WTC11 (cell line): Measurements from ENCODE around the gene FAM89B.

Source experiments
- ATF2 ChIP-seq: sonication (generic); formaldehyde crosslinking; IDR thresholded peaks from 2 replicates; pipeline ENCODE4 v1.8.1; 2022; ENCODE audit warnings: low read depth, missing genetic modification reagents, borderline replicate concordance
- CREM ChIP-seq: sonication (generic); formaldehyde crosslinking; IDR thresholded peaks from 2 replicates; pipeline ENCODE4 v1.8.1; 2022; ENCODE audit warnings: mild to moderate bottlenecking, missing genetic modification reagents, moderate library complexity
- CTCF ChIP-seq: fragments of 200-600 bp; IDR thresholded peaks from 2 replicates; pipeline ENCODE4 v1.8.0; 2022; ENCODE audit warnings: antibody characterized with exemption
- ELF4 ChIP-seq: sonication (generic); formaldehyde crosslinking; IDR thresholded peaks from 2 replicates; pipeline ENCODE4 v1.8.1; 2022; ENCODE audit warnings: low read depth, mild to moderate bottlenecking, moderate library complexity, missing genetic modification reagents
- GRHL2 ChIP-seq: fragments of 250-450 bp; sonication (Bioruptor Pico); IDR thresholded peaks from 2 replicates; pipeline ENCODE4 v1.8.0; 2022; ENCODE audit warnings: mild to moderate bottlenecking, moderate library complexity; ENCODE audit not compliant: insufficient replicate concordance, severe bottlenecking
- KAT7 ChIP-seq: sonication (generic); formaldehyde crosslinking; IDR thresholded peaks from 2 replicates; pipeline ENCODE4 v1.8.1; 2023; ENCODE audit warnings: missing genetic modification reagents, mild to moderate bottlenecking, borderline replicate concordance
- NFATC4 ChIP-seq: fragments of 250-450 bp; sonication (Bioruptor Pico); IDR thresholded peaks from 2 replicates; pipeline ENCODE4 v1.9.0; 2021; ENCODE audit warnings: mild to moderate bottlenecking
- NR2C2 ChIP-seq: sonication (generic); formaldehyde crosslinking; IDR thresholded peaks from 2 replicates; pipeline ENCODE4 v1.8.0; 2022; ENCODE audit warnings: mild to moderate bottlenecking, missing genetic modification reagents
- SMAD4 ChIP-seq: sonication (generic); formaldehyde crosslinking; IDR thresholded peaks from 2 replicates; pipeline ENCODE4 v1.8.0; 2022; ENCODE audit warnings: mild to moderate bottlenecking, missing genetic modification reagents
- SP1 ChIP-seq: sonication (generic); formaldehyde crosslinking; conservative IDR thresholded peaks from 2 replicates; pipeline ENCODE4 v1.8.1; 2022; ENCODE audit warnings: missing genetic modification reagents
- TF ChIP-seq, protein P1 (sequence below): sonication (generic); formaldehyde crosslinking; IDR thresholded peaks from 2 replicates; pipeline ENCODE4 v1.8.0; 2022; ENCODE audit warnings: mild to moderate bottlenecking, missing genetic modification reagents
- TF ChIP-seq, protein P2 (sequence below): sonication (generic); formaldehyde crosslinking; IDR thresholded peaks from 2 replicates; pipeline ENCODE4 v1.8.0; 2023; ENCODE audit warnings: mild to moderate bottlenecking, missing genetic modification reagents
- TF ChIP-seq, protein P3 (sequence below): sonication (generic); formaldehyde crosslinking; IDR thresholded peaks from 2 replicates; pipeline ENCODE4 v1.8.1; 2023; ENCODE audit warnings: mild to moderate bottlenecking, missing genetic modification reagents, moderate library complexity

DNA sequence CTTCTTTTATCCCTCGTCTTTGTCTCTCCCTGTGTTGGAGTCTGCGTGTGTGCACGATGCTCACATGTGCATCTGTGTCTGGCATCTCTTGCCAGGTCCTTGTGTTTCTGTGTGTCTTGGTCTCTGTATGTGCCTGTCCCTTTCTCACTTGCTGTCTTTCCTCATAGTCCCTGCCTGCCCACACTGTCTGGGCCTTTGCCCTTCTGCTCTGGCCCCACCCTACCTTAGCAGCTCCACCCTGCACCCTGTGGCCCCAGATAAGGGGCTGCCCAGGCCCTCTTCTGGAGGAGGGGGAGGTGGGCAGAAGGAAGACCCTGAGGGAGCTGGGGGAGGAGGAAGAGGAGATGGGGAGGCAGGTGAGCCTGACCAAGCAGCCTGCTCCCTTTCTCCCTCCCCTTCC, 6.3 kb downstream of the FAM89B start:
- no peak for TF ChIP-seq NFATC4 (CRISPR knock-in tag)
- no peak for TF ChIP-seq CREM (CRISPR knock-in tag)
- TF ChIP-seq ELF4 (CRISPR knock-in tag), result no peak
- no peak for TF ChIP-seq ATF2 (CRISPR knock-in tag)
- TF ChIP-seq CTCF, result no peak
- TF ChIP-seq NR2C2 (CRISPR knock-in tag), result no peak
- TF ChIP-seq, protein P1, sequence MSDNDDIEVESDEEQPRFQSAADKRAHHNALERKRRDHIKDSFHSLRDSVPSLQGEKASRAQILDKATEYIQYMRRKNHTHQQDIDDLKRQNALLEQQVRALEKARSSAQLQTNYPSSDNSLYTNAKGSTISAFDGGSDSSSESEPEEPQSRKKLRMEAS (CRISPR knock-in tag), result no peak
- no peak for TF ChIP-seq SP1 (CRISPR knock-in tag)
- TF ChIP-seq, protein P2, sequence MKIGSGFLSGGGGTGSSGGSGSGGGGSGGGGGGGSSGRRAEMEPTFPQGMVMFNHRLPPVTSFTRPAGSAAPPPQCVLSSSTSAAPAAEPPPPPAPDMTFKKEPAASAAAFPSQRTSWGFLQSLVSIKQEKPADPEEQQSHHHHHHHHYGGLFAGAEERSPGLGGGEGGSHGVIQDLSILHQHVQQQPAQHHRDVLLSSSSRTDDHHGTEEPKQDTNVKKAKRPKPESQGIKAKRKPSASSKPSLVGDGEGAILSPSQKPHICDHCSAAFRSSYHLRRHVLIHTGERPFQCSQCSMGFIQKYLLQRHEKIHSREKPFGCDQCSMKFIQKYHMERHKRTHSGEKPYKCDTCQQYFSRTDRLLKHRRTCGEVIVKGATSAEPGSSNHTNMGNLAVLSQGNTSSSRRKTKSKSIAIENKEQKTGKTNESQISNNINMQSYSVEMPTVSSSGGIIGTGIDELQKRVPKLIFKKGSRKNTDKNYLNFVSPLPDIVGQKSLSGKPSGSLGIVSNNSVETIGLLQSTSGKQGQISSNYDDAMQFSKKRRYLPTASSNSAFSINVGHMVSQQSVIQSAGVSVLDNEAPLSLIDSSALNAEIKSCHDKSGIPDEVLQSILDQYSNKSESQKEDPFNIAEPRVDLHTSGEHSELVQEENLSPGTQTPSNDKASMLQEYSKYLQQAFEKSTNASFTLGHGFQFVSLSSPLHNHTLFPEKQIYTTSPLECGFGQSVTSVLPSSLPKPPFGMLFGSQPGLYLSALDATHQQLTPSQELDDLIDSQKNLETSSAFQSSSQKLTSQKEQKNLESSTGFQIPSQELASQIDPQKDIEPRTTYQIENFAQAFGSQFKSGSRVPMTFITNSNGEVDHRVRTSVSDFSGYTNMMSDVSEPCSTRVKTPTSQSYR (CRISPR knock-in tag), result no peak
- TF ChIP-seq KAT7 (CRISPR knock-in tag), result no peak
- TF ChIP-seq SMAD4 (CRISPR knock-in tag), result no peak
- TF ChIP-seq, protein P3, sequence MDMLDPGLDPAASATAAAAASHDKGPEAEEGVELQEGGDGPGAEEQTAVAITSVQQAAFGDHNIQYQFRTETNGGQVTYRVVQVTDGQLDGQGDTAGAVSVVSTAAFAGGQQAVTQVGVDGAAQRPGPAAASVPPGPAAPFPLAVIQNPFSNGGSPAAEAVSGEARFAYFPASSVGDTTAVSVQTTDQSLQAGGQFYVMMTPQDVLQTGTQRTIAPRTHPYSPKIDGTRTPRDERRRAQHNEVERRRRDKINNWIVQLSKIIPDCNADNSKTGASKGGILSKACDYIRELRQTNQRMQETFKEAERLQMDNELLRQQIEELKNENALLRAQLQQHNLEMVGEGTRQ, result no peak
- no peak for TF ChIP-seq GRHL2 (CRISPR knock-in tag)
